Measurements from ENCODE around the gene CTDSPL.

Gene CTDSPL

GRCh38 chr3:38022896-38023709 lies 161.4 kb downstream of the CTDSPL start:
- no peak for FAIRE-seq
- TF ChIP-seq CTCF (IDR thresholded peaks at IDR 0.05; ENCODE audit: insufficient read depth, missing control alignments): no peak
- no peak for DNase-seq (ENCODE audit: insufficient read length, low spot score)

GRCh38 chr3:38026856-38027255 lies 165.2 kb downstream of the CTDSPL start:
- FAIRE-seq (no peak), DNase-seq (ENCODE audit: insufficient read length, low spot score) (no peak)
- no peak for TF ChIP-seq CTCF (IDR thresholded peaks at IDR 0.05; ENCODE audit: insufficient read depth, missing control alignments)

GRCh38 chr3:38027466-38028465 lies 166.1 kb downstream of the CTDSPL start:
- FAIRE-seq (no peak), DNase-seq (ENCODE audit: insufficient read length, low spot score) (no peak)
- TF ChIP-seq CTCF (IDR thresholded peaks at IDR 0.05; ENCODE audit: insufficient read depth, missing control alignments): no peak

GRCh38 chr3:38028621-38029361 lies 167.1 kb downstream of the CTDSPL start:
- TF ChIP-seq CTCF (IDR thresholded peaks at IDR 0.05; ENCODE audit: insufficient read depth, missing control alignments): no peak
- no peak for DNase-seq (ENCODE audit: insufficient read length, low spot score)
- no peak for FAIRE-seq

GRCh38 chr3:38029400-38030125 lies 167.9 kb downstream of the CTDSPL start, which contains the start of gene PLCD1:
TSS of gene PLCD1 (minus strand) at chr3:38029642. CDS start at chr3:38029539, 103 bp downstream.
- TF ChIP-seq CTCF (IDR thresholded peaks at IDR 0.05; ENCODE audit: insufficient read depth, missing control alignments): no peak
- DNase-seq (ENCODE audit: insufficient read length, low spot score): peak; percentile 52
- FAIRE-seq: no peak
